Activated CD4-positive, alpha-beta T cell treated with anti-CD3 and anti-CD28 coated beads for 1 hour (primary cell): ENCODE measurements around the gene CLGN.
"Not testable (repeated sequence)": the region's sequence is repeated elsewhere in the genome, so short reads cannot be mapped to it uniquely, and the experiment has no call there.

ENCODE experiments used
- DNase-seq: peaks from one replicate; pipeline ENCODE4 v3.0.0-alpha.2; 2020

Gene CLGN, protein sequence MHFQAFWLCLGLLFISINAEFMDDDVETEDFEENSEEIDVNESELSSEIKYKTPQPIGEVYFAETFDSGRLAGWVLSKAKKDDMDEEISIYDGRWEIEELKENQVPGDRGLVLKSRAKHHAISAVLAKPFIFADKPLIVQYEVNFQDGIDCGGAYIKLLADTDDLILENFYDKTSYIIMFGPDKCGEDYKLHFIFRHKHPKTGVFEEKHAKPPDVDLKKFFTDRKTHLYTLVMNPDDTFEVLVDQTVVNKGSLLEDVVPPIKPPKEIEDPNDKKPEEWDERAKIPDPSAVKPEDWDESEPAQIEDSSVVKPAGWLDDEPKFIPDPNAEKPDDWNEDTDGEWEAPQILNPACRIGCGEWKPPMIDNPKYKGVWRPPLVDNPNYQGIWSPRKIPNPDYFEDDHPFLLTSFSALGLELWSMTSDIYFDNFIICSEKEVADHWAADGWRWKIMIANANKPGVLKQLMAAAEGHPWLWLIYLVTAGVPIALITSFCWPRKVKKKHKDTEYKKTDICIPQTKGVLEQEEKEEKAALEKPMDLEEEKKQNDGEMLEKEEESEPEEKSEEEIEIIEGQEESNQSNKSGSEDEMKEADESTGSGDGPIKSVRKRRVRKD

DNA sequence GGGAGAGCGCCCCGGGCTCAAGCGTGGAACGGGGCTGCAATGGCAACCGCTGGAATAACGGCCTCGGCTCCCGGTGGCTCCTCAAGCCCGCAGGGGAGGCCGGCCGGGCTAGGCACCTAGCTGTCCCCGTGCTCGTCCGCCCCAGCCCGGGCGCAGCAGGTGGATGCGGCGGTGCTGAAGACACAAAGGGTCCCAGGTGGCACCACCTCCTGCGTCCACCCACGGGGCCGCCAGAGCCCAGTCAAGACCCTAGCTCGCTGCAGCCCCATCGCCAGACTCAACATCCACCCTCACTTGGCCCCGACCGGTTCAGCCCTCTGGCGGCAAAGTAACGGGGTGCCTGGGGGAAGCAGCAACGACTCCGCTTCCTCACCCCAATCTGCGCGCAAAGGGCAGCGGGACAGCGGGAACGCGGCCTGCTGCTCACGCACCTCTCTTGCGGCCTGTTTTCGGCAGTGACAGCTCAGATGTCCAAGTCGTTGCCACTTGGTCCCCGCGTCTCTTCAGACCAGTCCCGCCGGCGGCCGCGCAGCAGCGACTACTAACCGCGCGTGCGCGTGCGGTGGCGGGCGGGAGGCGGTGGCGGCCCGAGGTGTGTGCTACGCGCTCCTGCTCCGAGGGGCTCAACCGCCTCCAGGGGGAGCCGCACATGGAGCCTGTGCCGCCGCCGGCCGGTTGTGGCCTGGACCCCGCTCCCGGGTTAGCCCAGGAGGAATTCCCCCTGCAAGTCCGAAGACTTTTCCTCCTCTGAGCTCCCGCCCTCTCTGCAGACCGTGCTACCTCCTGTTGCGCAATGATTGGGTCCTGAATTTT lies at the start of gene CLGN:
Gene CLGN (minus strand): TSS at position 543 of the 813 bp plus-strand sequence. CDS start 14,570 bp downstream, outside the sequence.
- DNase-seq: no peak

DNA sequence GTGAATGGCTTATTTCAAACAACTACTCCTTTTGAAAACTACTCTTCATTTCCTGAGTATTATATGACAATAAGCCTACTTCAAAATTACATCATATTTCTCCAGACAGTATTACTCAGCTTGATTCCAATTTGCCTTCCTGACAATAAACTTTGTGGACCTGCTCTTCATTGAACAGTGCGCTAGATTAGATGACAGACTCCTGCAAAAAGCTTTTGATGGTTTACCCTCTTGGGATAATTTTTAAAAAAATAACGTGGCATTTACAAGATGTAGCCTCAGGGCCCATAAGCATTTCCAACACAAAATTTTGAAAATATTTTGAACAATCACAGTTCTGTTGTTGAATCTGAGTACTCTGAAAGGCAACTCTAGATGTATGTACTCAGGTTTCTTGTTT lies 44.7 kb upstream of the CLGN start:
- no peak for DNase-seq

DNA sequence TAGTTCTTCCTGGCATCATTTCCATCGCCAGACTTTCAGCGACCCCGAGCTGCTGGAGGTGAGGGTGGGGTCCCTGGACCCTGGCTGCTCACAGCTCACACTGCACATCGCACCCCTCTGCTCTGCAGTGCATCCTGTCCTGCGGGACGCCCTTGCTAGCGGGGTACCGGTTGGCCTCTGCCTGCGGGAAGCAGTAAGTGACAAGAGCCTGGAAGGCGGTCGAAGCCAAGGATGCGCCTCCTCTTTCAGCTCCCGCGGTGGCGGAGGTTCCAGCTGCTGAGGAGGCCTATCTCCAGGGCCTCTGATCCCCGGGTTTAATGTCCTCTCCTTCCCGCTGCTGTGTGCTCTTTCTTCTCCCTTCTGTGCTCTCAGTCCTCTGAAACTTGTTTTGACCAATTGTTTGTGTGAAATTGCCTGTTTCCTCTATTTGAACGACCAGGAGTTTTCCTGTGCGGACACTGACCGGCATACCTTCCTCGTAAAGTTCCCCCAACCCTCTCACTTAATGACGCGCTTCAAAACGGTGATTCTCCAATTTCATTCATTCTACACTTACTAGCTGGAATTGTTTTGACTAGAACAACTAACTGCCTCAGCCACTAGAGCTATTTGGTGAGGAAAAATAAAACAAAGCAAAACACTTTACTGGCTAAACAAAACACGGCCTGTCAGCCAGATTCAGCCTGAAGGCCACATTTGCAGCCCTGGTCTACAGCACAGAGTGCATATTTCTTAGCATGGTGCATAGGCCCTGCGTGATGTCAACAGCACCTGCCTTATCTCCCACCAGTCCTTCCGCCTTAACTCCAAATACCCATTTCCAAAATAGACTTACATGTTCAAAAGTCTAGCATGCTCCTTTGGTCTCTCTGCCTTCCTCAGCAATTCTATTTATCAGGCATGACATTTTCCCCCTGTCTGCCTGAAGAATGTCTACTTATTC lies 42.6 kb upstream of the CLGN start:
- DNase-seq: no peak

DNA sequence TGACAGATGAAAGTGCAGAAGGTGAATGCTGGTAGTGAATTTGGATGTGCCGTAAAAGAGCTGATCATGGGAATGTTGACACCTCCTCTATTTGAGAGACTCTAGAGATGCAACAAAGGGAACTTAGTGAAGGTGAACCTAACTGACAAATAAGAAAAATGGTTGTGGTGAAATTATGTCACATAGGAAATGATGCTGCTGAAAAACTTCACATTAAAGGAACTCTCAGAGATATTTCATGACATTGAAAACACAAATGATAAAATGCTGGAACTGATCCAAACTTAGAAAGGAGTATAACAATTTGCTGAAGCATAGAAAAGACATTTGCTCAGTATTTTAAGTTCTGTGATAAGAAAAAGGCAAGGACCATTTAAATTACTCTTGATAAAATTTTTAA lies 38.7 kb upstream of the CLGN start:
- DNase-seq: no peak

DNA sequence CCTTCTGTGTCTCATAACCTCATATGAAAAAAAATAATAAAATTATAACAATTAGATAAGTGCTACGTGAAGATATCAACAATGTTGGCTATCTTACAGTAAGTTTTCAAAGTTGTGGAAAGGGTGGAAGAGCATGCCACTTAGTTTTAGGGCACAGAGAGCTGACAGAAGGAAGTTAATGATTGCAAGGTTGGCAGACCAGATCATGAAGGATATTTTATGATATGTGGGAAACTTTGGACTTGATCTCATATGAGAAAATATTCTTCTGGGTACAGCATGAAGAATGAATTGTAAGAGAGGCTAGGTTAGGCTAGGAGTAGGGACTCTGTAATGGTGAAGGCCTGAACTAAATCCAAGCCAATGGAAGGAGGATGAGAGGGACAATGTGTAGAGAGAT lies 36.2 kb upstream of the CLGN start:
- no peak for DNase-seq

DNA sequence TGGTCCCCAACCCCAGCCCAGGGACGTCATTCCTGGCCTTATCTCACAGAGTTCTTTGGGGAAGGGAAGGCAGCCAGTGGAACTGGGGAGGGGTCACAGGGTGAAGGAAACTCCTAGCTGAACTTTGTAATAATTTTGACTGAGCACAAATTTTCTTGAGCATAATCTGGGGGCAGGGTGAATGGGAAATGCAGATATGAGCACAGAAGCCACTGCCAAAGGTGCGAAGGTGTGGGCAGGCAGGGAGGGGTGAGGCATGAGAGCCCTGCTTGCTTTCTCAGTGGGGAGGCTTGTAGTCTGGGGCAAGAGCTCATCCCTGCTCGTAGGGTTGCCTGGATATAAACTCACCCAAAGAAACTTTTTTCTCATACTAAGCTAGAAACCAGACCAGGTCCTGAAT lies 35.7 kb upstream of the CLGN start:
- DNase-seq: no peak

DNA sequence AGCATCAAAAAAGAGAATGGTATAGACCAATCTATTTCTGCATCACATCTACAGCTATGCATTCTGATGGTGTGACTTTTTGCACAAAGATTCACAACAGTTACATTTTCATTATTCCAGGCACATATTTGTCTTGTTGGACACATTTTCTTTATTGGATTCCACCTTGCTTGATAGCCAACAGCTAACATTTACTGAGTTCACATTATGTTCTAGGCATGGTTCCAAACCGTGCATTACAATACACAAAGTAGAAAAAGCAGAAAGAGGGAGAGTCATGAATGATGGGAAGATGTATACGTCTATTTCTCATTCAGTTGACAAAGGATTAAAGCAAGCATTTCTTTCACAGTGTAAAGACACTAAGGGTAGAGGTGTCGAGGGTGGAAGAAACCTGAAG lies 22.9 kb upstream of the CLGN start:
- DNase-seq: no peak

DNA sequence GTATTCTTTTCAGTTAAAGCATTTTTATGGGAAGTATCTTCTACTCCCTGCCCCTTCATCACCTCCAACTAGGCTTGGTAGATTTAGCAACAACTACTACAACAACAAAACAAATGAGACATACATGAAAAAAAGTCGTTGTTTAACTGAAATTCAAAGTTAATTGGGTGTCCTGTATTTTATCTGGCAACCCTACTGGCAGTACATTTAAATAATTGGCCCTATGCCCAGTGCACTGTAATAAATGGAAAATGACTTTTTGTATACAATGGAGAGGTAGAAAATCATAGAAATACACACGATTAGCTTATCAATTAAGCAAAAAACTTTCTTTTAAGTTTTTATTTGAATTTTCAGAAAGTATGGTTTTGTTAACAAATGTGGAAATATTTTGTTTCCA lies 21.4 kb upstream of the CLGN start:
- no peak for DNase-seq

DNA sequence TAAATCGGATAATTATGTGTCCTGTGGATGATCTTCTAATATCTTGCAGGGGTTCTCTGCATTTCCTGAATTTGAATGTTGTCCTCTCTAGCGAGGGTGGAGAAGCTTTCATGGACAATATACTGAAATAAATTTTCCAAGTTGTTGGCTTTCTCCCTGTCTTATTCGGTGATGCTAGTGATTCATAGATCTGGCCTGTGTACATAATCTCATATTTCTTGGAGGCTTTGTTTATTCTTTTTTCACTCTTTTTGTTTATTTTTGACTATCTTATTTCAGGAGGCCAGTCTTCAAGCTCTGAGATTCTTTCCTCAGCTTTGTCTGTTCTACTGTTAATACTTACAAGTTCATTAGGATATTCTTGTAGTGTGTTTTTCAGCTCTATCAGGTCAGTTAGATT lies 20.7 kb upstream of the CLGN start:
- DNase-seq: no peak

DNA sequence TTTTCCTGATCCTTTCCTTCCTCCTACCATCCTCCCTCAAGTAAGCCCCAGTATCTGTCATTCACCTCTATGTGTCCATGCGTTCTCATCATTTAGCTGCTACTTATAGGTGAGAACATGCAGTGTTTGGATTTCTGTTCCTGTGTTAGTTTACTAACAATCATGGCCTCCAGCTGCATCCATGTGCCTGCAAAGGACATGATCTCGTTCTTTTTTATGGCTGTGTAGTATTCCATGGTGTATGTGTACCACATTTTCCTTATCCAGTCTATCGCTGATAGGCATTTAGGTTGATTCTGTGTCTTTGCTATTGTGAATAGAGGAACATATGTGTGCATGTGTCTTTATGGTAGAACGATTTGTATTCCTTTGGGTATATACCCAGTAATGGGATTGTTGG lies 16.9 kb upstream of the CLGN start:
- DNase-seq: not testable (repeated sequence)

DNA sequence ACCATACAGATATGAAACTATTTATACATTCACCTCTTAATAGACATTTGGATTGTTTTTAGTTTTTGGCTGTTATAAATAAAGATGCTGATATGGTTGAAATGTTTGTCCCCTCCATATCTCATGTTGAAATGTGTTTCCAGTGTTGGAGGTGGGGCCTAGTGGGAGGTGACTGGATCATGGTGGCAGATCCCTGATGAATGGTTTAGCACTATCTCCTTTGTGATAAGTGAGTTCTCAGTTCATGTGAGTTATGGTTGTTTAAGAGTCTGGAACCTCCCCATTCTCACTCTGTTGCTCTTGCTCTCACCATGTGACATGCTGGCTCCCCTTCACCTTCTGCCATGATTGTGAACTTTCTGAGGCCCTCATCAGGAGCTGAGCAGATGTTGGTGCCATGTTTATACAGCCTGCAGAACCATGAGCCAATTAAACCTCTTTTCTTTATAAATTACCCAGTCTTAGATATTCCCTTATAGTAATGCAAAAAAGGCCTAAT lies 12.2 kb upstream of the CLGN start:
- DNase-seq: no peak

DNA sequence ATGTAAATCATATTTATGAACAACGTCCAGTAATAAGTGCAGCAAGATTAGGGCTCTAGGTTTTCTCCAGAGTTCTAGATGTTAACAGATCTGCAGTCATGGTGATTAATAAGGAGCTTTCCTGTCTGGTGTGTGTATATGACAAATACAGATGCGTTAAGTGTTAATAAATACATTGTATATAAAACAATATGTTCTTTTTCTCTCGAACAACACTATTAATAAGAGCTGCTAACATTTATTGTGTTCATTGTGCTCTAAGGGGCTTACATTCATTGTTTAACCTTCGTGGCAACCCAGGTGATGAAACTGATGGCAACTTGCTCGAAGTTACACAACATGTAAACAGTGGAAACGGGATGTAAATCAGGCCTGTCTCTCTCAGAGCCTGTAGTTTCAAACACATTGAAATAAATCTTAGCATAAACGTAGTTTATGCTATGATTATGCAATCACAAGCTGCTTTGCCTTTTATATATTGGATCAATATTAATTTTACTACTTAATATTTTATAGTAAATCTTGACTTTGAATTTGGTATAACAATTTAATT lies 547 bp upstream of the CLGN start:
- DNase-seq: no peak

DNA sequence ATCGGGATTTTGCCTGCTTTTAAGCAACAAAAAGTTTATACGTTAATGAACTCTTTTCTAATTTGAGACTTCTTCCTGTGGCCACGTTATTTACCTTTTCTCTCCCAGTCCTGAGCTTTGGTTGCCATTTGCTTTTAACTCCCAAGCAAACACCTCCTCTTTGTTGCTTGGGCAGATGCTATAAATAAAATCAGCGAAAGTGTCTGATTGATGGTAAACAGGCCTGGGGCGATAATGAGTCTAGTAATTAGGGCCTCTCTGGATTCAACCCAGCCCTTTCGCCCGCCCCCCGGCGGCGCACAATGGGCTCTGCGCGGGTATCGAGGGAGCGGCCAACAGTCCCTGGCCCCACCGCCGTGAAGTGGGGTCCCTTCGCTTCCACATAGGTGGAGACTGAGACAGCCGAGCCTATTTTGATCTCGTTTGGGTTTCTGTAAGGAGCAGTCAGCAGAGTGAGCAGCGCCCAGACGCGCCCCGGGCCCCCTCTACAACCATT lies 790 bp downstream of the CLGN start:
- no peak for DNase-seq

DNA sequence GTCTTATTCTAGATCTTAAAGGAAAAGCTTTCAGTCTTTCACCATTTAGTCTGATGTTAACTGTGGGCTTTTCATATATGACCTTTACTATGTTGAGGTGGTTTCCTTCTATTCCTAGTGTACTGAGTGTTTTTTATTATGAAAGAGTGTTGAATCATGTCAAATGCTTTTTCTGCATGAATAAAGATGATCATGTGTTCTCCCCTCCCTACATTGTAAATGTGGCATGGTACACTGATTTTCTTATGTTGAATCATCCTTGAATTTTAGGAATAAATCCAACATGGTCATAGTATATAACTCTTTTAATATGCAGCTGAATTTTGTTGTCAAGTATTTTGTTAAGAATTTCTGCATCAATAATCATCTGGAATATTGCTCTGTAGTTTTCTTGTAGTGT lies 4.3 kb downstream of the CLGN start:
- DNase-seq: no peak

DNA sequence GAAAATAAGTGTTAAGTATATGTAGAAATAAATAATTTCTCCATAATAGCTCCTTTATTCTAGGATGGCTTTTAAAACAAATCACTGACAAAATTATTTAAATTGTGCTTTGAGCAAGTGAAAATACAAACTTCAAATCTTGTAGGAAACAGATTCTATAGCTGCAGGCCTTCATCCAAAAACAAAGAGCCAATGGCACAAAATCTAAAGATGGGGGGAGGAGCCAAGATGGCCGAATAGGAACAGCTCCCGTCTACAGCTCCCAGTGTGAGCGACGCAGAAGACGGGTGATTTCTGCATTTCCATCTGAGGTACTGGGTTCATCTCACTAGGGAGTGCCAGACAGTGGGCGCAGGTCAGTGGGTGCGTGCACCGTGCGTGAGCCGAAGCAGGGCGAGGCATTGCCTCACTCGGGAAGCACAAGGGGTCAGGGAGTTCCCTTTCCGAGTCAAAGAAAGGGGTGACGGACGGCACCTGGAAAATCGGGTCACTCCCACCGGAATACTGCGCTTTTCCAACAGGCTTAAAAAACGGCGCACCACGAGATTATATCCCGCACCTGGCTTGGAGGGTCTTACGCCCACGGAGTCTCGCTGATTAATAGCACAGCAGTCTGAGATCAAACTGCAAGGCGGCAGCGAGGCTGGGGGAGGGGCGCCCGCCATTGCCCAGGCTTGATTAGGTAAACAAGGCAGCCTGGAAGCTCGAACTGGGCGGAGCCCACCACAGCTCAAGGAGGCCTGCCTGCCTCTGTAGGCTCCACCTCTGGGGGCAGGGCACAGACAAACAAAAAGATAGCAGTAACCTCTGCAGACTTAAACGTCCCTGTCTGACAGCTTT lies 14.1 kb downstream of the CLGN start:
- DNase-seq: not testable (repeated sequence)

DNA sequence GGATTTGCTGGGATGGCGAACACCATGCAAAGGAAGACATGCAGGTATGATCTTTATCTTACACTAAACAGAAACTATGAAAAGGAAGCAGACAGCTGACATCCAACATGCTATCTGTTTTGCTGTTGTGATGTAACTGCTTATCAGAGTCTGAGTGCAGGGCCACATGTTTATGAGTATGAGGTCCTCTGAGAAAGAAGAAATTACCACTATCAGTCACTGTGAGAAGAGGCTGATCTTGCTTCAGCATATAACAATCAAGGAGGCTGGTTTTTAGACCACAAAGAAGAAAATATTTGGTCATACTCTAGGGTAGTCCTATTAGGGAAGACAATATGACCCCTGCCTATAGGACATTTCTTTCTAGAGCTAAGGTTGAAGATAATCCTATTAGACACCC lies 18.5 kb downstream of the CLGN start:
- DNase-seq: no peak

DNA sequence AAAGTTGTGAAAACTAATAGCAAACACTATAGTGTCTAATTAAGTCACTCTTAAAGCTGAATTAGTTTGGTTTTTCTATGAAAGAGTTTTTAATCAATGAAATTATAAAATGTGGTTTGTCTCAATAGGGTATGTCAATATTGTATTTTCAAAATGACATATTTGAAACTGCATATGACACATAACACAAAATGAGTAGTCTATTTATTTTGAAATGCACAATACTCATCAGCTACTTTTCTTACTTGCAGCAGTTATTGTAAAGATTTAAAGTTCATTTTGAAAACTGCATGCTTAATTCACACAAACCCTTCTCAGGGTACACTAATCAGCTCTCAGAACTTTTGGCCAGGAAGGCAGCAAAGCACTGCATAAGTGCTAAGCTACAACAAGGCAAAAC lies 21.2 kb downstream of the CLGN start:
- no peak for DNase-seq

DNA sequence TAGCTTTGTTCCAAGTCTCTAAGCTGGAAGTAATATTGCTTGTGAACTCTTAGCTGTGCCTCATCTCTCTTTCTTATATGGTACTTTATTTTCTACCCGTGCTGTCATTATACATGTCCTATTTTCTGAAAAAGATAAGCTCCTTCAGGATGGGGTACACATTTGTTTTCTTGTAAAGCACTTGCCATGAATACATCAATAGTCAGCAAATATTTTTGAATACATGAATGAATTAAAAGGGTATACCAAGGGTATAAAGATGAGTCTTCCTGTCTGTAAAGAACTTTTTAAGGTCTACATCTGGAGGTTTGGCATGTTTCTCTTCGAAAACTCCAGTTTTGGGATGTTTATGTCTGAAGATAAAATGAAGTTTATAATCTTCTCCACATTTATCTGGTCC lies 27.3 kb downstream of the CLGN start:
- no peak for DNase-seq

DNA sequence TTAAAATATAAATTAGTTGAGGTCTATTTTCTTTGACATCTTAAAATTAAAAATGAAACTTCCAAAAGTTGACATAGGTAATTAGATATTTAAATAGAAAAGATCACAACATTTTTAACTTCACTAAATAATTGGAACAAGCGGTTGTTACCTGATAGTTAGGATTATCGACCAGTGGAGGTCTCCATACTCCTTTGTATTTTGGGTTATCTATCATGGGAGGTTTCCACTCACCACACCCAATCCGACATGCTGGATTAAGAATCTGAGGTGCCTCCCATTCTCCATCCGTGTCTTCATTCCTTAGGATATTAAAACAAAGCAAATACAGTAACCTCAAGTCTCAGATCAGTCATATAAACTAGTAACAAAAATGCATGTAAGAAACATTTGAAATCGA lies 31.8 kb downstream of the CLGN start:
- DNase-seq: no peak

DNA sequence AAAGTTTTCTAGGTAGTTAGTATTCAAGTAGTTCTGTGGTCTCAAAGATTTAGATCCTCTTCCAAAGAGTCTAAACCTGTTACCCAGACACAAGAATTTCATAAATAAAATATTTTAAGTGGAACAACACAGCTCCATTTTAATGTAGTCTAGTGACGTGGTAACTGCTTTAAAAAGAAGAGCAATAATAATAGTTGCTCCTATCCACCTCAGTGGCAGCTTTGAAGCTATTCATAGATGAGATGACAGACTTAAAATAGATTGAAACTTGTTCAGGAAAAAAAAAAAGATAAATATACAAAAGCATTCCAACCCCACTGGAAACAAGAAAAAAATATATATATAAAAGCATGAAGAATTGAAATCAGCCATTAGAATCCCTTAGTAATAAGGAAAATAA lies 39.4 kb downstream of the CLGN start:
- DNase-seq: no peak

DNA sequence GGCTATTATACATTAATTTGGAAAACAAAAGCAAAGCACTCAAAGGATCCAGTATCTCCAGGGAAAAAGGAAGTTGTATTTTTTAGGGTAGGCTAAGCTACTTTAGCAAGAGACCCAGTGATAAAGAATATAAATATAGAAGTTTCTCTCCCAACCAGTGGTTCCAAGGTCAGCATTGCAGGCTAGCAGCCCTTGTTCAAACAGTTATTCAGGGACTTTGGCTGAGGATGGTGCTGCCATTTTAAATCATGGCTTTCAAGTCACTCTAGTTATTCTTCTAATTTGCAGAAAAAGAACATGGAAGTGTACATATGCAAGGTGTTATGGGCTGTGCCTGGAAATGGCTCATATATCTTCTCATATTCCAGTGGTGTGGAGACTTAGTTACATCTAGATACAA lies 44.7 kb downstream of the CLGN start:
- no peak for DNase-seq
